Esophagus squamous epithelium (tissue), 4 donors: ENCODE measurements around the gene CTNNBIP1.

Source experiments
- CTCF ChIP-seq, 6 experiments: fragments of 450-650 bp in 4 of 6; fragments of 200-600 bp in 2 of 6; sonication (generic) in 2 of 6; IDR thresholded peaks; one replicate each; pipeline ENCODE4 v1.5.1; 2016 to 2019; ENCODE audit warnings: antibody characterized with exemption in 6 of 6, mild to moderate bottlenecking in 4 of 6, moderate library complexity in 4 of 6
- POLR2A ChIP-seq, 4 donors: fragments of 450-650 bp; IDR thresholded peaks; one replicate each; pipeline ENCODE4 v1.6.1; 2017; ENCODE audit warnings: antibody characterized with exemption in 4 of 4, mild to moderate bottlenecking in 4 of 4, moderate library complexity in 3 of 4

- TF ChIP-seq CTCF (IDR thresholded peaks at IDR 0.05) (peak in 1 of 6 experiments; percentile 5), POLR2A (IDR thresholded peaks at IDR 0.05) (peak in 3 of 4 donors; percentile 87 to 89 (median 88))
Observed at GRCh38 chr1:9910423-9911178, 532 bp upstream of the CTNNBIP1 start.
